Spleen (tissue), 7 donors: Measurements from ENCODE around the gene HMCN2.

Source experiments
- CTCF ChIP-seq, 11 experiments: fragments of 200-600 bp in 7 of 11; fragments of 450-650 bp in 4 of 11; sonication (generic) in 4 of 11; IDR thresholded peaks in 8 of 11; conservative IDR thresholded peaks in 3 of 11; 1 replicate in 7 of 11; 2 replicates in 4 of 11; pipeline versions ENCODE4 v1.4.0 to v1.8.0; 2016 to 2021; ENCODE audit warnings: antibody characterized with exemption in 11 of 11, inconsistent platforms in 4 of 11, mild to moderate bottlenecking in 1 of 11
- POLR2A ChIP-seq, 3 donors: fragments of 450-650 bp; IDR thresholded peaks; one replicate each; pipeline ENCODE4 v1.5.1; 2017; ENCODE audit warnings: antibody characterized with exemption in 3 of 3, mild to moderate bottlenecking in 1 of 3
- donor health status: DM: no; HTN: no; CAD: no; lungs with moderate emphysema.
- donor health status: DM: no; HTN: no; CAD: no.
- donor health status: DM: no; HTN: no; CAD: no.

- no peak for TF ChIP-seq CTCF (IDR thresholded peaks at IDR 0.05 in 8 of 11, conservative IDR thresholded peaks at IDR 0.05 in 3 of 11)
- TF ChIP-seq POLR2A (IDR thresholded peaks at IDR 0.05) = no peak
These were observed 31.2 kb downstream of the HMCN2 start for GRCh38 chr9:130296783-130297055.
